ENCODE results near the gene ATP2B2.

GRCh38 chr3:10554746-10555145 lies 49.4 kb upstream of the ATP2B2 start:
- TF ChIP-seq POLR2A (IDR thresholded peaks at IDR 0.05; ENCODE audit: low read length) (no peak), GATA1 (IDR thresholded peaks at IDR 0.05; ENCODE audit: low read depth, low read length) (no peak)

Measured in erythroblast (primary cell).